ENCODE results near the gene MEF2D.

The MEF2D gene
- total RNA-seq, result 58.1 to 120 (median 90.3) reads per million in 4 experiments

DNA sequence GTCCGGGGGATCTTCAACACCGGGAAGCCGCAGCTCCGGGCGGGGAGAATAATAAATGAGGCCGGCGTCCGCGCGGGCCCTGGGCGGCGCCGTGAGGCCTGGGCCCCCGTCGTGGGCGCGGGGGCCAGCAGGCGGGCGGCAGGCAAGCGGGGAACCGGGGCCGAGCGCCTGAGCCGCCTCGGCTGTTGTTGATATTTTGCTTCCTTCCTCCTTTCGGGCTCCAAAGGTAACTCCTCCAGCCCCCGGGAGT lies at the start of gene MEF2D:
MEF2D (minus strand) TSS at position 233 of the 250 bp plus-strand sequence. CDS start 17,483 bp downstream, outside the sequence.
- DNase-seq, result no peak

DNA sequence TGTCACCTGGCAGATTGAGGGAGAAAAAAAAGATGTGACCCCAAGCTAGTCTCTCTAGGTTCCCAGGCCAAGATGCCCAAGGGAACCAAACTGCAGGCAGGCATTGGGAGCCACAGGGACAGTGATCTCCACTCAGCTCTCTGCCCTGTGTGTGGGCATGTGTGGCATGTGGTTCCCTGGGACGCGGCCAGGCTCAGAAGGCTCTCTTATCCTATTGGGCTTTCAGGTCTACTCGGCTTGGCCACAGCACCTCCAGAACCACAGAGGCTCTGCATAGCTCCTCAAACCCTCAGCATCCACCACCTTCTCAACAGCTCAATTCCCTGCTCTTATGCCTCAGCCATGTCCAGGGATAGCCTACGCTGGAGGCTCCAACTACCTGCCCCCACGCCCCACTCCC lies 49.8 kb upstream of the MEF2D start:
- DNase-seq, result no peak

DNA sequence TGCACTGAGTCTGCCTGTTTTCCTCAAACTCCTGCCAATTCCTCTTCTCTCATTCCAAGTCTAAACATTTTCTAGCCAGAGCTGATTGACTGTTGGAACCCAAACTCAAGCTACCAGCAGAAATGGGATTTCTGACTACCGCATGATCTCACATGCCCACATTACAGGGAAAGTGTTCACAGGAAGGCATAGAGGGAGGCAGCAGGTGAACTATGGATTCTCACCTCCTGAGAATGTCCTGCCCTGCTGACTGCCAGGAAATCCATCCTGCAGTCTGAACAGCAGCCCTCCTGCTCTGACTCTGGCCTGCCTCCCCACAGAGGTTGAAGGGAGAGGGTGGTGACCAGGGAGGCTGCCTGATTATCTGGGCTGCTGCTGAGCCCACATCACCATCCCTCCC lies 49.3 kb upstream of the MEF2D start:
- DNase-seq, result no peak

DNA sequence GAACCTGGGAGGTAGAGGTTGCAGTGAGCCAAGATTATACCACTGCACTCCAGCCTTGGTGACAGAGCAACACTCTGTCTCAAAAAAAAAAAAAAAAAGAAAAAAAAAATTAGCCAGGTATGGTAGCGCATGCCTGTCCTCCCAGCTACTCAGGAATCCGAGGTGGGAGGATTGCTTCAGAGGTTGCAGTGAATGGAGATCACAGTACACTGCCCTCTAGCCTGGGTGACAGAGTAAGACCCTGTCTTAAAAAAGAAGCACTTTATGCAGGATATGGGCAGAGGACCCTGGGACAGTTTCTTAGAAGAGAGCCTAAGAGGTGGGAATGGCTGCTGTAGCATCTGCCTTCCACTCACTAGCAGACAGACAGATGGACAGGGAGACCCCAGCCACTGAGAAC lies 48.8 kb upstream of the MEF2D start:
- DNase-seq, result no peak

DNA sequence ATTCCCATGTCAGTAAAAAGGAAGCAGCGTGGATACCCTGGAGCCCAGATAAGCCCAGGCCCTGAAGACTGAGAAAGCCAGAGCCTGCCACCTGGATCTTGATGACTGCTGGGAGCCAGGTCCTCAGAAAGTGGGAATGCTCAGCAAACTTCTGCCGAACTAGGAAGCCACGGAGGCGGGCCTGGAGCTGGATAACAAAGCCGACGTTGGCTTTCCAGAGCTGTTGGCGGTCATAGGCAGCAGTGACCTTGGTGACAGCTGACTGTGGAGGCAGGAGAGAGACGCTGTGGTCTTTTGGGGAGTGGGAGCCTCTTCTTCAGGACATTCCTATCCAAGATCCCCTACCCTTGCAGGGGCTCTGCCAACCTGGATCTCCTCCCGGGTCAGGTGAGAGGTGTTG lies 47.4 kb upstream of the MEF2D start:
- no peak for DNase-seq

DNA sequence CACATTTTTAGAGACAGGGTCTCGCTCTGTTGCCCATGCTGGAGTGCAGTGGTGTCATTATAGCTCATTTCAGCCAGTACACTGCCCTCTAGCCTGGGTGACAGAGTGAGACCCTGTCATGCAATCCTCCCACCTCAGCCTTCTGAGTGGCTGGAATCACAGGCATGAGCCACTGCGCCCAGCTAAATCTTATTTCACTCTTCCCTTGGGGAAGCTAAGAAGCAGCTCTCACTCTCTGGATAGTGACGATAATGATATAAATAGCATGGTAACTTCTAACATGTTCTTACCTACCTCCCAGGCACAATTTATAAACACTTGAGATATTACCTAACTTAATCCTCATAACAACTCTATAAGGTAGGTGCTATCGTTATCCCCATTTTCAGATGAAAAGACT lies 46.9 kb upstream of the MEF2D start:
- DNase-seq, result no peak

DNA sequence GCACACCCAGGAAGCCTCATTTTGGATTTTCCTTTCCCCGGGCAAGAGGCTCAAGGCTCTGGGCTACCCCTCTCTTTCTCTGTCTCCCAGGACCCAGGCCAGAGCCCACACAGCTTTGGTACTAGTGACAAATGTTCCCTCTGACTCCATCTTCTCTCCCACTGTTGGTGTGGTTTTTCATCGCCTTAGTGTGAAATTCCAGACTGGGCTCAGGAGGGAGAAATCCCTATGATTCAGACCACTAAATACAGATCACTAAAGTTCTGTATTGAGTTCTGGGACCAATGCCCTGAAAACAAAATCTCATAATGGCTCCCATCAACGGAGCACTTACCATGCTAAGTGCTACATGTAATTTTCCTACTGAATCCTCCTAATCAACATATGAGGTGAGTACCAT lies 45.7 kb upstream of the MEF2D start:
- DNase-seq, result no peak

DNA sequence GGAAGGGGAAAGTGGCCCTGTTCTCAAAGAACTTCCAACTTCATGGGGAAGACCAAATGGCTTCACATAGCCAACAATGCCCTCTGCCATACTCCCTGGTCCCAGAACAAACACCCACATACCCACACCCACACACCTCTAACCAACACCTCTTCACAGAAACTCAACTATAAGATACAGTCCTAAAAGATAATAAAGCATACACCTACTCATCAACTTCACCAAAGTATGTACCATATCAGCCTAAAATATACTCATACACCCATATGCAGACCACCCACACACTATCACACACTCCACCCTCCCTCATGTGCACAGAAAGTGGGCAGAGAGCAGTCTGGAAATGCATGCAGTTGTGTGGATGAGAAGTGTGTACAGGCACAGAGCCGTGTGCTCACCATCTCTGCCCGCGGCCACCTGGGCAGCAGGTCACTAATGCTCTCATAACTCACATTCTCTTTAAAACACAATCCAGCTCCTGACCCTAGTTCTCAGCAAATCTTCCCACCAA lies 44.1 kb upstream of the MEF2D start:
- DNase-seq, result no peak

DNA sequence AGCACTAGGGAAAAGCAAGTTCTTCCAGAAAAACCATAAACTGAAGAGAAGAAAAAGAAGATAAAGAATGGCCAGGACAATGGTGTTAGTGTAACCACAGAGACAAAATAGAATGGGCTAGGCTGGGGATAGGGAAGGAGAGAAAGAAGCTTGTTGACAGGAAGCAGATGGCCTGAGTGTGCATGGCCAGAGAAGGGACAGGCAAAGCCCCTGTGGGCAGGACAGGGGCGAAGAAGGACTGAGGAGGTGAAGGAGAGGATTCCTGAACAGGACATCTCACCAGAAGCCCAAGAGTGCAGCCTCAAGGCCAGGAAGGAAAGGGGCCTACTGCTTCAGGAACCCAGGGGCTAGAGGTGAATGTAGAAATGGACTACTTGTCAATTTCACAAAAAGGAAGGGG lies 42.5 kb upstream of the MEF2D start:
- no peak for DNase-seq

DNA sequence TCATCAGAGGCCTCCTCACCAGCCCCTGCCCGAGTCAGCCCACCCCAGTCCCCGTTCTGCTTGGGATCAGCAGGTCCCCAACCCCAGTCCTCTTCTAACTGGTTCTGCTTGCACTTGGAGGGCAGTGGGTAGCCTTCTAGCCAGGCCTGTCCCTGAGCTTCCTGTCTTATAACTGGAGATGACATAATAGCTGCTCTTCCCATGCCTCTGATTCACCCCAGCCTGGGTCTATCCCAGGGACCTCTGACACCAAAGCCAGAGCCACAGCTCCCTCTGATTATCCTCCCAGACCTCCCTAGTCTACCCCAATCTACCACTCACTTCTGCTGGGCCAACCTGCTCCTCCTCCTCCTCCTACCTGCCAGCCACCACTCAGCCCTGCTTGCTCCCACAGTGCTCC lies 40.4 kb upstream of the MEF2D start:
- no peak for DNase-seq

DNA sequence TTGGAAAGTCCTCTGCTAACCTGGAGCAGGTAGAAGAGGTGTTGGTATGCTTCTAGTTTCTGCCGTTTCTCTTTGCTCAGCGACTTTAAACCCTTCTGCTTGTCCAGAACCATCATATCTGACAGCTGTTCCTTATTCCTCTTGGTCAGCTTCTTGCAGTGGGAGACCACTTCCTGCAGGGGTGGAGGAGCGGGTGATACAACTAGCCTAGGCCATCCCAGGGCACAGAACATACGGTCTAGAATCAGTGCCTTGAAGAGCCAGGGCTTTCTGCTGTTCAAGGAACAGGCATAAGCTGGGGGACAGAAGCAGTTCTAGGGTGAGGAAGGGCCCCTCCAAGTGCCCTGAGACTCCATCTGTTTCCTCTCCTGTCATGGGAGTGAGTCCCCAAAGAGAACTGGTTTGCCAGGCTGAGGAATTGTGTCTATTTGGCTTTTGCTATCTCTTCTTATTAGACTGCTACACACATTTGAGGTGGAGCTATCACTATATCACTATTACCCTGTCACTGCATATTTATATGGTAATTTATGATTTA lies 39.3 kb upstream of the MEF2D start:
- no peak for DNase-seq

DNA sequence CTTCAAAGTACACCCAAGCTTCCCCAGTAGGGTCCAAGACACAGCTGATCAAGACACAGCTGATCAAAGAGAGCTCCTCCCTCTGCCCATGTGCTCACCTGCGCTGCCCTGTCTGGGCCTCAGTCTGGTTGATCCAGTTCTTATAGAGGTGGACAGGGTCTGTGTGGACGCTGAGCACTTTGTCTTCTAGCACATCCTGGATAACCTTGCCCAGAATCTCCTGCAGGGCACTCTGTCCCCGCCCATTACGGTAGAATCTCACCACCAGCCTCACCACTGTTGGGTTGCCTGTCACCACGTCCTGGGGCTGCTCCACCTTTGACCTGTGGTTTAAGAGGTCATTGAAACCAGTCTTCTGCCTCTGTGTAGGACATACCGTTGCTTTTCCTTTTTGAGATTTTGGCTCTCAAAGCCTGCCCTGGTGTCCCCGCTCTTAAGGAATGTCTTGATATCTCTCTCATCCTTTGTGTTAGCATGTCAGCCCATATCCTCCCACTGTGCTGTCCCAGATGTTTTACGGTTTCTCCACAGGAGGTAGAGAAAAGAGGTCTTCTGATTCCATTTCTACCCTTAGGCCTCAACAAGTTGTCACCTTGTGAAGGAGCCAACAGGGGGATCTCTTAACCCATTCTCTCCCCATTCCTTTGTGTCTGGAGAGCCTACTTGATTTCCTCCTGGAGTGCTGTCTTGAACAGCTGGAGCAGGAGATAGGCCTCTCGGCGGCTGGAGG lies 38.3 kb upstream of the MEF2D start:
- DNase-seq, result no peak

DNA sequence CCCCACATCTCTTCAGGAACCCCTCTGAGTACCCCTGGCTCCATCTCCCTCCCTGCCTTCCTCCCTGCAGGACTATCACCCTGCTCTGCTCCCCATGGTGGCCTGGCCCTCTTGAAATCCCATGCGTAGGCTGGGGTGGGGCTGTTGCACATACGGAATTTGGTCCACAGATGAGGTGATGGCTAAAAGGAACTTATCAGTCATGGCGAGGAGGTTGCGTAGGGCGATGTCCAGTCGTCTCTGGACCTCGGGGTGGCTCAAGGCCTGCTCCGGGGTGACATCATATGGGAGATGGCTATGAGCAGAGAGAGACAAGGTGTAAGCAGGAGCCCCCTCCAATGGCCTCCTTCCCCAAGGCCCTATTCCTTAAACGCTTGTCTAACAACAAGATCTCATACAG lies 36.5 kb upstream of the MEF2D start:
- DNase-seq, result no peak

DNA sequence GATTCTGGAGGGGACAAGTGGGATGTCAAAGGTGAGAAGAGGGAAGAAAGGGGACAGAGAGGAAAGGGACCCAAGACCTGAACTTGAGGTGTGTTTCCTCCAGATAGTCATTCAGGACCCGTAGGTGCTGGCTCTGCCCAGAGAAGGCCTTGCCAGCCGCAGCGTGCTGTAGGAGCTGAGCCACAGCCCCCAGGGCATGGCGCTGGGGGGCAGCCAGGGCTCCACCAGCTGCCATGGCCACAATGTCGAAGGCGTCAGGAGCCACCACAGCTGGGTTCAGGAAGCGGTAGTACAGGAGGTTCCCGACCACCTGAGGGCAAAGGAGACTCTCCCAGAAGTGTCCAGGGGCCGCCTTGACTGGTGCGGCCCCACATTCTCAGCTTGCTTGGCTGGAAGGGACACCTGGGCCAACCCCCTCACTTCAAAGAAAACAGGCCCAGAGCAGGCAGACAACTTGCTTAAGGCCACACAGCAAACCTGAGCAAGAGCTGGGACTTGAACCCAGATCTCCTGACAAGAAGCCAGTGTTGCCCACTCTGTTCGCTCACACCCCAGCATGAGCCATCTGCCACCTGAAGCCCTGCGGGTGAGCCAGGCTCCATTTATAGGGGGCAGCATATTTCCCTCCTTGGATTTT lies 34.0 kb upstream of the MEF2D start:
- DNase-seq, result no peak

DNA sequence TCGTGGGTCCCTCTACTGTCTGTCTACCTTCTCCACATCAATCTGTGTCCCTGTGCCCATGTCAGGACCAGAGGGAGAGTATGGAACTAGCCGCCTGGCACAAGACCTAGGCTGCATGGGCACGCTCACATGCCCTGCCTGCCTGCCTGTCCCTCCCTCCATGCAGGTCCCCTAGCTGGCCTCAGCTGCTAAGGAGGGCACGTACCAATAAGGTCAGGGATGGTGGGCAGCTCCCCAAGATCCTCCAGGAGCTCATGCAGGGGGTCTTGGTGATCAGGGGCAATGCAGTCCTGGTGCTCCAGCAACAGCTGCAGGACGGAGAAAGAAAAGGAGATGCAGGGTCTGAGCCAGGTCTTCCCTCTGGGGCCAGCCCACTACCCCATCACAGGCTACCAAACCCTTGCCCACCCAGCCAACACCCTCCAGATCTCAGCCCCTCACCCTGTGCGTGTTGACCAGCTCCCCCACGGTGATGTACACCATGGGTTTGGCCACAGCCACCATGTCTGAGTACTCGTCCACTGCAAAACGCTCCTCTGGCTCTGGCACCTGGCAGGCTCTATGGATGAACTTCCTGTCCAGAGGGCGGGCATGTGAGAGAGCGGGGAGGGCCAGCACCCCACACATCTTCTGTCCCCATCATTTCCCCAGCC lies 33.1 kb upstream of the MEF2D start:
- DNase-seq, result no peak

DNA sequence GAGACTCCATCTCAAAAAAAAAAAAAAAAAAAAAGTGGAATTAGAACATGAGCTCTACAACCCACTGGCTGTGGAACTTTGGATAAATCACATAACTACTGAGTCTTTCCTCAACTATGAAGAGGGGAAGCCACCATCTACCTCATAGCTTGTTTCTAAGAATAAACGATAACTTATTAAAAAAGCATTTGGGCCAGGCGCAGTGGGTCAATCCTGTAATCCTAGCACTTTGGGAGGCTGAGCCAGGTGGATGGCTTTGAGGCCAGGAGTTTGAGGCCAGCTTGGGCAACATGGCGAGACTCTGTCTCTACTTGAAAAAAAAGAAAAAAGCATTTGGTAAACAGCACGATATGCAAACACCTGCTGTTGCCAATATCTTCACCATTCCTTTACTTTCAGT lies 31.8 kb upstream of the MEF2D start:
- no peak for DNase-seq

DNA sequence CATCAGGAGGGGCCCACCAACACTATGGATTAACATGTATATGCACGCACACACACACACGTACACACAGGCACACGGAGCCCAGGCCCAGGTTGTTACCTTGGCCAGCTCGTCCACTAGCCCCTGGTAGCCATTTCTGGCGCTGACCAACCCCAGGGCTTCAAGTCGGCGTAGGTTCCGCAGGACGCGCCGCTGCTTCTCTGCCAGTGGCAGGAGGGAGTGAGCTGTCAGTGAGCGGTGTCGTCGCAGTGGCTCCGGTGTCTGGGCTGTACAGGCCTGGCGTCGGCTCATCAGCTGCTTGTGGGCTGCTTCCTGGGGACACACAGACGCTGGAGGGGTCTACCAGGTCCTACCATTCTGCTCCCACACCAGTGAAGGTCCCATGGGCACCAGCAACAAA lies 29.4 kb upstream of the MEF2D start:
- no peak for DNase-seq

DNA sequence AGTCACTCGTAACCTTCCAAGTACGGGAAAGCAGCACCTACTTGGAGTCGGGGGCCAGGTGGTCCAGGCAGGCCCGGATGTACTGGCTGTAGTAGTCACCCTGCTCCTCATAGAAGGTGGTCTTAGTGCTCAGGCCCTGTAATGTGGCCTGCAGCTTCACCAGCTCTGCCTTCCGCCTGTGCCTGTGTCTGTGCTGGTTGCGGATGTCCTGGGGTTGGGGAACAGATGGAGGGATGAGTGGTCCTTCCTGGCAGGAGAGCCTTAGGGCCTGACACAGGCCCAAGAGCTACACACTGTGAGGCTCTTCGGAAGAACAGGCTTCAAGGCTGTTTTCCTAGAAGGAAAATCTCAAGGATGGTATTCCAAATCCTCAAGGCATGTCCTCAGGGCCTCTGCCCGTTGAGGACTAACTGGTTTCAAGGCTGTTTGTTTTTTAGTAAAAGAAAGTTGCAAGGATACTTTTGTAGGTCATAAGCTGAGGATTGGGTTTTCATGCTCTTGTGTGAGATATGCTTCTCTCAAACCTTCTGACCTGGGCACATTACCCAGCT lies 28.4 kb upstream of the MEF2D start:
- no peak for DNase-seq

DNA sequence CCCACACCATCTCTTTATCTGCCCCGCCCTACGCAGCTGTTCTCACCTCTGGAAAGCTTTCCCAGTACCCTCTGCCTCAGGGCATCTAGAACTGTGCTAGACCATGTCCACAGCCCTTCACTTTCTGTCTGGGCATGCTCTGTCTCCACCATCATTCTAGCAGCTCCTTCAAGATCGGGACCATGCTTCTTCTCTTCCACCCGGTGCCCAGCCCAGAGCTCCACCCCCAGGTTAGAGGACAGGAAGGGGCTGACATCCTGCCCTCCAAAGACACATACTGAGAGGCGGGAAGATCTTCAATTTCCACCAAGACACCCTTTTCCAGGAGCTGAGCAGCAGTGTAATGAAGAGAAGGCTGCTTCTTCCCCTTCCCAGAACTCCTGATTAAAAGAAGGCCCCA lies 27.7 kb upstream of the MEF2D start:
- no peak for DNase-seq

DNA sequence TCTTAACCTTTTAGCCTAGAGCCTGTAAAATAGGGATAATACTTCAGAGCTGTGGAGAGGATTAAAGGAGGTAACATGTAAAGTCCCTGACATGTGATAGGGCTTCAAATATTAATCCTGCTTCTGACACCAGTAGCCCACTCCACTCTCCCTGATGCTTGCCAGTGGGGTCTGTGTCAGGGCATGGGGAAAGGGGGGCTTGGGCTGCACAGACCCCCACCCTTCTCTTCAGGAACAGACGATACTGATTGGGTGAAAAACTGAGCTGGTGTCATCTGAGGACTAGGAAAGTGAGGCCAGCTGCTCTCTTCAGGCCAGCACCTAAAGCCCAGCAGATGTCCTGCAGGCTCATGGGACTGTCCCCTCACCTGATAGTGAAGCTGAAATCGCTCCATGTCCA lies 27.0 kb upstream of the MEF2D start:
- DNase-seq, result no peak

DNA sequence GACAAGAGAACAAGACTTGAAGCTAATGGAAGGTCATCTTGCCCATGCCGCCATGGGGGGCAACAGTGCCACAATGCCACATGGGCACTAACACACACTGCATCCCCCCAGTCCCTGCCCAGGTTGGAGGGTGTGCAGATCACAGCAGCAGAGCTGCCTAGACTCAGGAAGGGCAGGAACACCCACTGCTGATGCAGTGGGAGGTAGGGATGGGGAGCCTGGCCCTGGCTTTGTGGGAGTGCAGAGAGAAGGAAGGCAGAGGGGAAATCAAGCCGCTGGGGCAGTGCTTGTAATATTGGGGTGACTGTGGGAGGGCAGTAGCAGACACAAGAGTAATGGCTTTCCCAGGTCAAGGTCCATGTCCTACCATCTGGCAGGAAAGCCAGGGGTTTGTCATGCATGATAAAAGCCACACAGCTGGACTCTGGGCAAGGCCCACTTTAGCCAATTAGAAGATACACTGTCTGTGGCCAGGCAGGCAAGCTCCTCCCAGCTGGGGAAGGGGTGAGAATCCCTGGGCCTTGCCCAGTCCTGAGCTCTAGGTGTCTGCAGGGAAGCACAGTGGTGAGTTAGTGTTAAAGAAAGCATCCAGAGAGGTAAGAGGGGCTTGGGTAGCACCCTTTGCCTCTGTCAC lies 25.4 kb upstream of the MEF2D start:
- no peak for DNase-seq

DNA sequence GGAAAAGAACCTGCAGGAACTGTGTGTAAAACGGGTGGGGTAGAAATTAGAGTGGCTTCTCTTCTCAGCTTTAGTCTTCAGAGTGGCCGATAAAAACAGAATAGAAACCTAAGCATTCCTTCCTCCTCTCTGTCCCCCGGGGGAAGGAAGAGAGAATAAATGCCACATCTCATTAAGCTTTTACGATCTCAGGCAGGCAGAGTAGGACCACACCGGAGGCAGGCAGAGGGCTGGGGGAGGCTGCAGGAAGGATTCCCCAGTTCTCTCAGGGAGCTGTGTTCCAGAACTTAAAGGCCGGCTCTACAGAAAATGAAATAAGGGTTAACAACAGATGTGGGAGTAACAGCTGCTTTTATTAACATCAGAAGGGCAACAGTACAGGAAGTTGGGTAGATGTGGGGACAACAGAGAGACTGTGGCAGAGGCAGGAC lies 24.5 kb upstream of the MEF2D start:
- no peak for DNase-seq

DNA sequence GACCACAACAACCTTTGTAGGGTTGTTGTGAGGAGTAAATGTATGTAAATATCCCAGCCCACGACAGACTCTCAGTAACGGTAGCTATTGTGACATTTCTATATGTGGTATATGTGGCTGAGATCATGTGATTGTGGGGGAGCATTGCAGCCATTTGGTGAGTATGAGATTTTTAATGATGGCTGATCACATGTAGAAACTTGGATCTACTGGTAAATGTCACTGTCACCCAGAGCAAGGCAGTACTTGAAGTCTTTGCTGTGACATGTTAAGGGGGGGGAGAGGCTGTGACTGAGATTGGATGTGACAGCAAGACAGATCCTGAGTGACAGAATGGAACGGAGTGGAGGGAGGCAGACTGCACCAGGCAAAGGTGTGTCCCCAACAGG lies 23.9 kb upstream of the MEF2D start:
- no peak for DNase-seq
